SKM-1 treated with dmso at 0.1 percent for 144 hours (cell line): ENCODE results near the gene RPS6KA1.
"Not testable (repeated sequence)": the region's sequence is repeated elsewhere in the genome, so short reads cannot be mapped to it uniquely, and the experiment has no call there.

Experiments
- DNase-seq: peaks from one replicate; lab custom pipeline; 2025; ENCODE audit not compliant: unreplicated experiment; lab: John Stamatoyannopoulos, UW

RPS6KA1 gene

GRCh38 chr1:26553942-26554682, 24.6 kb downstream of the RPS6KA1 start:
- DNase-seq = peak; percentile 44

GRCh38 chr1:26554781-26555180, 25.2 kb downstream of the RPS6KA1 start:
- no peak for DNase-seq

- DNase-seq = no peak
Measured at GRCh38 chr1:26555550-26555981, 26.0 kb downstream of the RPS6KA1 start.

GRCh38 chr1:26556111-26556510, 26.6 kb downstream of the RPS6KA1 start:
- no peak for DNase-seq

- DNase-seq = no peak
Measured at GRCh38 chr1:26557008-26557407, 27.4 kb downstream of the RPS6KA1 start.

- no peak for DNase-seq
Measured at GRCh38 chr1:26558685-26559048, 29.1 kb downstream of the RPS6KA1 start.

GRCh38 chr1:26560403-26560780, 30.8 kb downstream of the RPS6KA1 start:
- DNase-seq = no peak

GRCh38 chr1:26570287-26570686, 40.7 kb downstream of the RPS6KA1 start:
- no peak for DNase-seq

GRCh38 chr1:26571381-26571780, 41.8 kb downstream of the RPS6KA1 start:
- DNase-seq = no peak

- DNase-seq = no peak
Measured at GRCh38 chr1:26574018-26574417, 44.5 kb downstream of the RPS6KA1 start.

- DNase-seq = no peak
Measured at GRCh38 chr1:26574719-26575251, 45.2 kb downstream of the RPS6KA1 start.

- no peak for DNase-seq
Measured at GRCh38 chr1:26575348-26575747, 45.8 kb downstream of the RPS6KA1 start.

- no peak for DNase-seq
Measured at GRCh38 chr1:26578167-26578566, 48.6 kb downstream of the RPS6KA1 start.

GRCh38 chr1:26579681-26580111, 50.1 kb downstream of the RPS6KA1 start:
- no peak for DNase-seq

- no peak for DNase-seq
Measured at GRCh38 chr1:26580116-26580515, 50.6 kb downstream of the RPS6KA1 start.

- DNase-seq = peak; percentile 6
Measured at GRCh38 chr1:26581287-26581651, 51.7 kb downstream of the RPS6KA1 start.

GRCh38 chr1:26582053-26582835, 52.7 kb downstream of the RPS6KA1 start:
- DNase-seq = no peak

GRCh38 chr1:26582836-26583460, 53.4 kb downstream of the RPS6KA1 start:
- peak; percentile 70 for DNase-seq

GRCh38 chr1:26583646-26584485, 54.3 kb downstream of the RPS6KA1 start:
- peak; percentile 36 for DNase-seq

GRCh38 chr1:26584588-26584987, 55.0 kb downstream of the RPS6KA1 start:
- DNase-seq = not testable (repeated sequence)

GRCh38 chr1:26585471-26585870, 55.9 kb downstream of the RPS6KA1 start:
- no peak for DNase-seq
